ENCODE data around the gene SDCCAG8.

The SDCCAG8 gene

GRCh38 chr1:243415663-243416408, 160.0 kb downstream of the SDCCAG8 start:
- Mint-ChIP-seq H3K36me3 (ENCODE audit: low read depth) (peaks cover 23% of the 10 kb centered on the region), H3K4me1 (no peaks in the 10 kb centered on the region)
- no peak for TF ChIP-seq CTCF (IDR thresholded peaks at IDR 0.05; ENCODE audit: unreplicated experiment in 3 of 3)

GRCh38 chr1:243416495-243416894, 160.7 kb downstream of the SDCCAG8 start:
- no peak overlapping the region for H3K4me3 Mint-ChIP-seq
- peaks cover 5% of the 10 kb centered on the region for H3K4me1 Mint-ChIP-seq
- no peaks in the 10 kb centered on the region for H3K27me3 Mint-ChIP-seq (ENCODE audit: low read depth)
- no peak for TF ChIP-seq CTCF (IDR thresholded peaks at IDR 0.05; ENCODE audit: unreplicated experiment in 3 of 3)
- no peaks in the 10 kb centered on the region for H3K9me3 Mint-ChIP-seq
- H3K27ac Mint-ChIP-seq, result no peak overlapping the region
- peaks cover 23% of the 10 kb centered on the region for H3K36me3 Mint-ChIP-seq (ENCODE audit: low read depth)

More at GRCh38 chr1:243415663-243416408, 160.0 kb downstream of the SDCCAG8 start:
- H3K27me3 Mint-ChIP-seq (ENCODE audit: low read depth), result no peaks in the 10 kb centered on the region
- H3K4me3 Mint-ChIP-seq, result no peak overlapping the region
- H3K9me3 Mint-ChIP-seq, result no peaks in the 10 kb centered on the region
- H3K27ac Mint-ChIP-seq, result no peak overlapping the region

- no peak overlapping the region for H3K27ac Mint-ChIP-seq
- H3K36me3 Mint-ChIP-seq (ENCODE audit: low read depth), result peaks cover 23% of the 10 kb centered on the region
- H3K9me3 Mint-ChIP-seq, result no peaks in the 10 kb centered on the region
- no peak for TF ChIP-seq CTCF (IDR thresholded peaks at IDR 0.05; ENCODE audit: unreplicated experiment in 3 of 3)
- H3K27me3 Mint-ChIP-seq (ENCODE audit: low read depth), result no peaks in the 10 kb centered on the region
- no peak overlapping the region for H3K4me3 Mint-ChIP-seq
- H3K4me1 Mint-ChIP-seq, result peaks cover 12% of the 10 kb centered on the region
Observed at GRCh38 chr1:243420016-243420945, 164.4 kb downstream of the SDCCAG8 start.

GRCh38 chr1:243420946-243421685, 165.3 kb downstream of the SDCCAG8 start:
- no peaks in the 10 kb centered on the region for H3K27me3 Mint-ChIP-seq (ENCODE audit: low read depth)
- H3K4me3 Mint-ChIP-seq, result peak overlapping the region in 2 of 3 experiments; percentile 8 to 18
- no peak for TF ChIP-seq CTCF (IDR thresholded peaks at IDR 0.05; ENCODE audit: unreplicated experiment in 3 of 3)

GRCh38 chr1:243421784-243422183, 165.9 kb downstream of the SDCCAG8 start:
- H3K36me3 Mint-ChIP-seq (ENCODE audit: low read depth), result peaks cover 29% of the 10 kb centered on the region
- H3K27ac Mint-ChIP-seq, result no peak overlapping the region
- H3K9me3 Mint-ChIP-seq, result no peaks in the 10 kb centered on the region
- H3K4me1 Mint-ChIP-seq, result peaks cover 12% of the 10 kb centered on the region
- H3K4me3 Mint-ChIP-seq, result no peak overlapping the region
- no peaks in the 10 kb centered on the region for H3K27me3 Mint-ChIP-seq (ENCODE audit: low read depth)
- TF ChIP-seq CTCF (IDR thresholded peaks at IDR 0.05; ENCODE audit: unreplicated experiment in 3 of 3), result no peak

More at GRCh38 chr1:243420946-243421685, 165.3 kb downstream of the SDCCAG8 start:
- Mint-ChIP-seq H3K36me3 (ENCODE audit: low read depth) (peaks cover 24% of the 10 kb centered on the region), H3K9me3 (no peaks in the 10 kb centered on the region), H3K27ac (no peak overlapping the region), H3K4me1 (peaks cover 12% of the 10 kb centered on the region)

All from nephron (organoid).